ENCODE data around the gene SUCLG2.

GRCh38 chr3:67599821-67600220, 54.6 kb downstream of the SUCLG2 start:
- TF ChIP-seq CTCF (IDR thresholded peaks at IDR 0.05) (no peak), POLR2A (IDR thresholded peaks at IDR 0.05) (no peak)
